ENCODE results near the gene CDC34.

Gene CDC34

DNA sequence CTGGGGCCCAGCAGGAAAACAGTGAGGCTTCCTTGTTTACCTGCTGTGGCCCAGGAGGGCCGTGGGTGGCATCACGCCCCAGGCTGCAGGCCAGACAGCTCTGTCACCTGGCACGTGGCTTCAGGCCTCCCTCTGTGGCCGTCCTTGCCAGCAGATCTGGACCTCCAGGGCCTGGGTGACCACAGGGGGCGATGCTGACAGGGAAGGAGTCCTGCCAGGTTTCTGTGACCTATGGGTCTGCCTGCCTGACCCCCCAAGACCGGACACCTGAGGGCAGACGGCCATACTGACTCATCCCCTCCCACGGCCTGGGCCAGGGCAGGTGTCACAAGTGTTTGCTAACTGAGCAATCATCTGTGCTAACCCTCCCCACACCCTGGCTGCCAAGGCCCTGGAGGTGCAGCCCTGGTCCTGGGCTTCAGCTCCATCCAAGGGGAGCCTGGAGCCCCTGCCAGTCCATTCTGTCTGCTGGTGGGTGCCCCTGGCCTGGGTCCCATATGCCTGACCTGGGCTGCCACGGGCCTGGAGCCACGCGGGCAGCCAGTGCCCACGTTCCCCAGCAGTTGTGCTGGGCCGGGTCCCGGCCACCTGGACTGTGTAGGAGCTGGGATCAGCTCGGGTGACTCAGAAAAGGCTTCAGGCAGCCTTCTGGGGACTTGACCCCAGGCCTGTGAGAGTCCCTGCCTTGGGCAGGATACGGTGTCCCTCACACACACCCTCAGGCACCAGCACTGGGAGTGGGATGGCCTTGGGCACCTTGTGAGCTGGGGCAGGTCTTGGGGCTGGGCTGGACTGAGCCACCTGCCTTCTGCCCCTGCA, 3.7 kb downstream of the CDC34 start:
- TF ChIP-seq EZH2 (IDR thresholded peaks at IDR 0.05; ENCODE audit: borderline replicate concordance, low read depth, low read length, severe bottlenecking): no peak
- H3K9me3 ChIP-seq (ENCODE audit: insufficient read depth, low read length, severe bottlenecking): no peaks in the 10 kb centered on the region
- no peak for DNase-seq
- no peaks in the 10 kb centered on the region for H3K27me3 ChIP-seq (ENCODE audit: insufficient read depth, low read length, poor library complexity)
- H4K20me1 ChIP-seq (ENCODE audit: insufficient read depth, low read length): peaks cover 62% of the 10 kb centered on the region
- no peak overlapping the region for H2AFZ ChIP-seq (ENCODE audit: low read depth, low read length)
- no peak overlapping the region for H3K9ac ChIP-seq (ENCODE audit: low read depth, low read length)
- no peak for ATAC-seq (ENCODE audit: insufficient read depth, low read depth)
- H3K27ac ChIP-seq (ENCODE audit: low read length): no peak overlapping the region
- peaks cover 43% of the 10 kb centered on the region for H3K79me2 ChIP-seq (ENCODE audit: insufficient read depth, low read length)
- H3K4me2 ChIP-seq (ENCODE audit: insufficient read depth, low read length): no peak overlapping the region
- peaks cover 28% of the 10 kb centered on the region for H3K4me1 ChIP-seq (ENCODE audit: insufficient read depth, low read length)
- H3K36me3 ChIP-seq (ENCODE audit: insufficient read depth, low read length): peaks cover 48% of the 10 kb centered on the region
- no peak overlapping the region for H3K4me3 ChIP-seq (ENCODE audit: low read depth in 1 of 2, low read length in 2 of 2)

- H3K9ac ChIP-seq (ENCODE audit: low read depth, low read length): no peak overlapping the region
- no peak overlapping the region for H3K4me3 ChIP-seq (ENCODE audit: low read depth in 1 of 2, low read length in 2 of 2)
- H4K20me1 ChIP-seq (ENCODE audit: insufficient read depth, low read length): peaks cover 68% of the 10 kb centered on the region
- H3K4me2 ChIP-seq (ENCODE audit: insufficient read depth, low read length): no peak overlapping the region
- TF ChIP-seq EZH2 (IDR thresholded peaks at IDR 0.05; ENCODE audit: borderline replicate concordance, low read depth, low read length, severe bottlenecking): no peak
- TF ChIP-seq, protein P1, sequence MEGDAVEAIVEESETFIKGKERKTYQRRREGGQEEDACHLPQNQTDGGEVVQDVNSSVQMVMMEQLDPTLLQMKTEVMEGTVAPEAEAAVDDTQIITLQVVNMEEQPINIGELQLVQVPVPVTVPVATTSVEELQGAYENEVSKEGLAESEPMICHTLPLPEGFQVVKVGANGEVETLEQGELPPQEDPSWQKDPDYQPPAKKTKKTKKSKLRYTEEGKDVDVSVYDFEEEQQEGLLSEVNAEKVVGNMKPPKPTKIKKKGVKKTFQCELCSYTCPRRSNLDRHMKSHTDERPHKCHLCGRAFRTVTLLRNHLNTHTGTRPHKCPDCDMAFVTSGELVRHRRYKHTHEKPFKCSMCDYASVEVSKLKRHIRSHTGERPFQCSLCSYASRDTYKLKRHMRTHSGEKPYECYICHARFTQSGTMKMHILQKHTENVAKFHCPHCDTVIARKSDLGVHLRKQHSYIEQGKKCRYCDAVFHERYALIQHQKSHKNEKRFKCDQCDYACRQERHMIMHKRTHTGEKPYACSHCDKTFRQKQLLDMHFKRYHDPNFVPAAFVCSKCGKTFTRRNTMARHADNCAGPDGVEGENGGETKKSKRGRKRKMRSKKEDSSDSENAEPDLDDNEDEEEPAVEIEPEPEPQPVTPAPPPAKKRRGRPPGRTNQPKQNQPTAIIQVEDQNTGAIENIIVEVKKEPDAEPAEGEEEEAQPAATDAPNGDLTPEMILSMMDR (IDR thresholded peaks at IDR 0.05; ENCODE audit: borderline replicate concordance, extremely low read depth, low read length, poor library complexity, severe bottlenecking): no peak
- H2AFZ ChIP-seq (ENCODE audit: low read depth, low read length): no peak overlapping the region
- peaks cover 19% of the 10 kb centered on the region for H3K4me1 ChIP-seq (ENCODE audit: insufficient read depth, low read length)
- ATAC-seq (ENCODE audit: insufficient read depth, low read depth): no peak
- no peak for DNase-seq
- no peak overlapping the region for H3K27ac ChIP-seq (ENCODE audit: low read length)
- H3K27me3 ChIP-seq (ENCODE audit: insufficient read depth, low read length, poor library complexity): no peaks in the 10 kb centered on the region
- peaks cover 43% of the 10 kb centered on the region for H3K79me2 ChIP-seq (ENCODE audit: insufficient read depth, low read length)
- H3K36me3 ChIP-seq (ENCODE audit: insufficient read depth, low read length): peaks cover 53% of the 10 kb centered on the region
- H3K9me3 ChIP-seq (ENCODE audit: insufficient read depth, low read length, severe bottlenecking): no peaks in the 10 kb centered on the region
Observed at GRCh38 chr19:536031-536880, 4.7 kb downstream of the CDC34 start.

GRCh38 chr19:536881-537404, 5.4 kb downstream of the CDC34 start:
- no peak overlapping the region for H3K27ac ChIP-seq (ENCODE audit: low read length)
- peaks cover 19% of the 10 kb centered on the region for H3K4me1 ChIP-seq (ENCODE audit: insufficient read depth, low read length)
- H3K4me2 ChIP-seq (ENCODE audit: insufficient read depth, low read length): no peak overlapping the region
- no peaks in the 10 kb centered on the region for H3K27me3 ChIP-seq (ENCODE audit: insufficient read depth, low read length, poor library complexity)
- H3K79me2 ChIP-seq (ENCODE audit: insufficient read depth, low read length): peaks cover 41% of the 10 kb centered on the region
- H3K36me3 ChIP-seq (ENCODE audit: insufficient read depth, low read length): peaks cover 60% of the 10 kb centered on the region
- DNase-seq (no peak), ATAC-seq (ENCODE audit: insufficient read depth, low read depth) (no peak)
- TF ChIP-seq, protein P1 (IDR thresholded peaks at IDR 0.05; ENCODE audit: borderline replicate concordance, extremely low read depth, low read length, poor library complexity, severe bottlenecking): no peak
- TF ChIP-seq EZH2 (IDR thresholded peaks at IDR 0.05; ENCODE audit: borderline replicate concordance, low read depth, low read length, severe bottlenecking): no peak
- no peak overlapping the region for H3K4me3 ChIP-seq (ENCODE audit: low read depth in 1 of 2, low read length in 2 of 2)
- H3K9me3 ChIP-seq (ENCODE audit: insufficient read depth, low read length, severe bottlenecking): no peaks in the 10 kb centered on the region
- H3K9ac ChIP-seq (ENCODE audit: low read depth, low read length): no peak overlapping the region
- no peak overlapping the region for H2AFZ ChIP-seq (ENCODE audit: low read depth, low read length)
- peaks cover 68% of the 10 kb centered on the region for H4K20me1 ChIP-seq (ENCODE audit: insufficient read depth, low read length)

Data from DND-41 (cell line).